Dermis blood vessel endothelial cell (primary cell): ENCODE results near the gene DMD. TPM values are rescaled to one million over a fixed set of nuclear protein-coding genes. Genes with fewer than 3 reads are reported as not detected.
"Not testable (repeated sequence)": the region's sequence is repeated elsewhere in the genome, so short reads cannot be mapped to it uniquely, and the experiment has no call there.

ENCODE experiments used
- DNase-seq: peaks from one replicate; pipeline ENCODE4 v3.0.0; 2010
- total RNA-seq: library from RNA; depleted of rRNA; stranded (reverse); fragments of >200 nt; gene quantifications from 2 replicates; pipeline ENCODE4 v1.2.3, GENCODE V29; 2014

The DMD gene
- total RNA-seq, 1 donor from 2014 or later: 2.4 TPM

DNA sequence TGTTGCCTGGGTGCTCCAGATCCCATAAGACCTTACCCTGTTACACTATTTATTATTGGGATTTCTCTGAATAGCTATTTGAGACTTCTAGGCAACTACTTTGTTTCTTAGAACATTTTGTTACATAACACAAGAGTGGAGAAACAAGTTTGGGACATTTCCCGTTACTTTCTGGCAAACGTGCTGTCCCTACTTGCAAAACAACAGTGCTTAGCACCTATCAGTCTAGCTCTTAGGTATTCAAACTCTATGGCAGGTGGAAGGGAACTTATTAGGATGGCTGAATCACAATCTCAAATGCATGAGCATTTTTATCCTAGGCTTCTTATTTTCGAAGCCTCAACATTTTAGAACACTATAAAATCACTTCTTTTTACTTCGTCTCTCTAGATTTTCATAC lies 613.6 kb downstream of the DMD start:
- DNase-seq: no peak

DNA sequence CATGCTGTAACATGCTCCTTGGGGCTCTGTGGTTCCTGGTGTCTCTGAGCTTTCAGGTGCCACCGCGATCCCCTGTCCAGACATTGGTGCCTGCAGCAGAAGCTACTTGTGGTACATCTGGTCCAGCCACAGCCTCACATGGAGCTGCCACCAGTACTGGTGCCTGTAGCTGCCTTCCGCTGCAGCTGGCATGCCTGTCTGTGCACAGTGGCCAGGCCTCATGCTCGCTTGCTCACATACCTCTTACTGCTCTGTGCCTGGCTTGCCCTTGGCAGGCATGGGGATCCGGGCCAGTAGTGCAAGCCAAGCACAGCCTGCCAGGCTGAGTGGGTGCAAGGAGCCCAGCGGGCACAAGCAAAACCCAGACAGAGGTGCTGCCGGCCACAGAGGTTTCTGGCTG lies 618.6 kb downstream of the DMD start:
- no peak for DNase-seq

DNA sequence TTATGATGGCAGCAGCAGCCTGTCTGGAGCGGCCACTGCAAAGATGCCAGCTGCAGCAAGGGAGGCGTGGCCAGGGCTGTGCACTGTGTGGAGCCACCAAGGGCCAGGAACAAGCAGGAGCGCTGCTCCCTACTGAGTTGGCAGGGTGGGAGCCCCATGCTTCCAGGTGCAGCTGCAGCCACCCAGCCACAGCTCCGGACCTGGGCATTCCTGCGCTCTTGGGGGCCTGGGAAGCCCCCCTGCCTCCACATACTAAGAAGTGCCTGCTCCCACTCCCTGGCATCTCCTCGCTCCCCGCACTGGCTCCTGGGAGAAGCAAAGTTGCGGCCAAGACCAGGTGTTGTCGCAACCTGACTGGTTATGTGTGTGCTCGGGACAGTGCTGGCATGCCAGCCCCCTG lies 619.8 kb downstream of the DMD start:
- no peak for DNase-seq

DNA sequence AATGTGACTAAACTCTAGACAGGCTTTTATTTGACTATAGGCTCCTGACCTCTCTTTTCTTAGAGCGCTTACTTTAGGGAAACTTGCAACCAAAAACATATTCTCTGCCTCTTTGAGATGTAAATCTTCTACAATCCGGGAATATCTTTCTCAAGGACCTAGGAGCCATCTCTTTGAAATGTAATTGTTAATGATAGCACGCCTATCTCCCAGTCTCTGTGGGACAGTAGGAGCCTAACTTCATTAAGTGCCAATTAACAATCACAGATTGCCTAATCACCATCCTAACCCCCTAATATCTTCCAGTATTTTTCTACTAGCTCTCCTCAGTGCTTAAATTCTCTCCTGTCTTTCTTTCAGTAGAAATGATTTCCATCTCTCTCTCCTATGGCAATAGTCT lies 628.6 kb downstream of the DMD start:
- no peak for DNase-seq

DNA sequence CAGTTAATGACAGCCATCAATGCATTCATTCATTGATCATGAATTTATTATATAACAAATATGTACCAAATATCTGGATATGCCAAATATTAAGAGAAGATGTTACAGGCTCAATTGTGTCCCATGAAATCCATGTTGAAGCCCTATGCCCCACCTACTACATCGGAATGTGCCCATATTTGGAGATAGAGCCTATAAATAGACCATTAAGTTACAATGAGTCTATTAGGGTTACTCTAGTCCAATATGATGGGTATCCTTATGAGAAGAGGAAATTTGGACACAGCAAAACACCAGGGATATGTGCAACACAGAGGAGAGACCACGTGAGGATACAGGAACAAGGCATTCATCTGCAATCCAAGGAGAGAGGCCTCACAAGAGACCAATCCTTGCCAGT lies 634.5 kb downstream of the DMD start:
- no peak for DNase-seq

DNA sequence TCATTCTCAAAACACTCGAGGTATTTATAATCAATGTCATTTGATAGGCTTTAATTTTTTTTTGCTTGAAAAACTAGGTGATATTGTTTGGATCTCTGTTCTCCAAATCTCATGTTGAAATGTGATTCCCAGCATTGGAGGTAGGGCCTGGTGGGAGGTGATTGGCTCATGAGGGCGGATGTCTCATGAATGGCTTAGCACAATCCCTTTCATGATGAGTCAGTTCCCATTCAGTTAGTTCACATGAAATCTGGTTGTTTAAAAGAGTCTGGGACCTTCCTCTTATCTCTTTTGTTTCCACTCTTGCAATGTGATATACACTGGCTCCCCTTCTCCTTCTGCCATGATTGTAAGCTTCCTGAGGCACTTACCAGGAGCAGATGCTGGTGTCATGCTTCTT lies 638.7 kb downstream of the DMD start:
- no peak for DNase-seq

DNA sequence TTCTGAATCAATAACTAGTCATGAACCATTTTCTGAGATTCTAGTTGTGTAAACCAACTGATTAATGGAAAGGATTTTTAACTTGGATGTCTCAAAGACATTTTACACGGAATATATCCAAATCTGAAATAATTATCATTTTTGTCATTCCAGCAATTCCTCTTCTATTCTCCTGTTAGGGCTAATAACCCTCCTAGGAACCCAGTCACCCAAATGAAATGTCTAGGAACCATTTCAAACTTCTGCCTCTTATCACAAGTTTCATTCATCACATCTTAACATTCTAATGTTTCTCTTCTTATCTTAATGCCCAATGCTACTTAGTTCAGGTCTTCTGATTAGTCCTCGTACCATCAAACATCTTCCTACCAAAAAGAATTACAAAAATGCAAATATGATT lies 639.8 kb downstream of the DMD start:
- DNase-seq: no peak

DNA sequence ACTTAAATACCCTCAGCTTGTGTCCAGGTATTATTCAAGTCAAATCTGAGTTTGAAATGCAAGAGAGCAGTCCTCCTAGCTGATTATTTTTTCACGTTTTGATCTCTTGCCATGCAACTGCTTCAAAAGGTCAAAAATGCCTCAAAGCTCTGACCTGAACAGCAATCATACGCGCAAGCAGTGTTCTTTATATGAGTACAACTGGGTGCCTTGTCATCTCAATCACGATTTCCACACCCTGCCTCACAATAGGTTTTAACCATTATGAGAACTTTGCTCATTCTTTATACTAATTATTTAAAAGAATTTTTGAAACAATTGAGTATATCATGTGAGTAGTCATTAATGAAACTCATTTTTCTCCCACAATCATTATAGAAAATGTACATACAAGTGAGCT lies 649.1 kb downstream of the DMD start:
- DNase-seq: no peak

DNA sequence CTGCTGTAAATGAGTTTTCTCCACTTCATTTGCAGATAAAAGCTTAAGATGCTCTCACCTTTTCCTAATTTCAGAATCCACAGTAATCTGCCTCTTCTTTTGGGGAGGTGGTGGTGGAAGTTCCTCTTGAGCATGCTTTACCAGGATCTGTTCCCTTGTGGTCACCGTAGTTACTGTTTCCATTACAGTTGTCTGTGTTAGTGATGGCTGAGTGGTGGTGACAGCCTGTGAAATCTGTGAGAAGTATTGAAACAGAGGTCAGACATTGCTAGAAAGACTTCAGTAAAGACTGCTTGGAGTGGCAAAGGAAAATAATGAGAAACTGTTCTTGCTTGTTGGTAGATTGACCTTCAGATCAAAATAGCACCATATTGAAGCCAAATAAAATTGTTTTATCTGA lies 666.2 kb downstream of the DMD start:
- DNase-seq: no peak

DNA sequence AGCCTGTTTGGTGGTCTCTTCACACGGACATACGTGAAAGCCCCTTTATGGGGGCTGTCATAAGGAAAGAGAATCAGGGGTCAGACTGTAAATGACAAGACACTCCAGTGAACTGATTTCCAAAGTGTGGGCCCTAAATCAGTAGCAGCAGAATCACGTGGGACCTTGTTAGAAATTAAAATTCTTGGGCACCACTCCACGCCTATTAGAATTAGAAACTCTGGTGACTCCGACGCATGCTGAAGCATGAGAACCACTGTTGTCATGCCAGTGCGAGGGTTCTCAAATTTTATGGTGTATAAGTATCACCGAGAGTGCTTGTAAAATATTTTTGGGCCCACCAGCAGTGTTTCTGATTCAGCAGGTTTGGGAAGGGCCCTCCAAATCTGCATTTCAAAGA lies 672.8 kb downstream of the DMD start:
- DNase-seq: no peak

DNA sequence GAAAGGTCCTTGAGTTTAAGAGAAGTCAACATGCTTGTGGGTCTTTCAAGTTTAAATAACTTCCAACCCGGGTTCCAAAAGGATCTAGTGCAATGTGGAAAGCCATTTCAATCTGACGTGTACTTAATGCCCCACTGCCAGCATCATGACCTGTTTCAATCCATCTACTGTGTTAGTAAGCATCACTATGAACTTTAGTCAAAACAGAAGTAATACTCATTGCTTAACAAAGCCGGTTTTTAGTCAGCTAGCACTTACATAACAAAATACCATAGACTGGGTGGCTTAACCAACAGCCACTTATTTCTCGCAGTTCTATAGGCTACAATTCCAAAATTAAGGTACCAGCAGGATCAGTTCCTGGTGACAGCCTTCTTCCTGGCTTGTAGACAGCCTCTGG lies 677.5 kb downstream of the DMD start:
- DNase-seq: no peak

DNA sequence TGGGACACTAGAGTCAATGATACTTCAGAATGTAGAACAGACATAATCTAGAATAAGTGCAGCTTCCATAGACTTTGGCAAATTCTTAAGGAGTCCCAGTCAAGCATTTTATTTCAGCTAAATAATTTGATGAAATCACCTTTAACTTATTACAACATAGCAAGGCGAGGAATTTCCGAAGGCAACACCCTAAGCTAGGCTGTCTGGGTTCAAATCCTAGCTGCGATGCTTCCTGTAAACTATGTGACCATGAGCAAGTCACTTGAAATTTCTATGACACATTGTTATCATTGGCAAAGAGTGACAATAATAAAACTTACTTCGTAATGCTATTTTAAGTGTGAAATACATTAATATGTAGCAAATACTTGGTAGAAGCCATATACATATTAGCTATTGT lies 679.1 kb downstream of the DMD start:
- no peak for DNase-seq

DNA sequence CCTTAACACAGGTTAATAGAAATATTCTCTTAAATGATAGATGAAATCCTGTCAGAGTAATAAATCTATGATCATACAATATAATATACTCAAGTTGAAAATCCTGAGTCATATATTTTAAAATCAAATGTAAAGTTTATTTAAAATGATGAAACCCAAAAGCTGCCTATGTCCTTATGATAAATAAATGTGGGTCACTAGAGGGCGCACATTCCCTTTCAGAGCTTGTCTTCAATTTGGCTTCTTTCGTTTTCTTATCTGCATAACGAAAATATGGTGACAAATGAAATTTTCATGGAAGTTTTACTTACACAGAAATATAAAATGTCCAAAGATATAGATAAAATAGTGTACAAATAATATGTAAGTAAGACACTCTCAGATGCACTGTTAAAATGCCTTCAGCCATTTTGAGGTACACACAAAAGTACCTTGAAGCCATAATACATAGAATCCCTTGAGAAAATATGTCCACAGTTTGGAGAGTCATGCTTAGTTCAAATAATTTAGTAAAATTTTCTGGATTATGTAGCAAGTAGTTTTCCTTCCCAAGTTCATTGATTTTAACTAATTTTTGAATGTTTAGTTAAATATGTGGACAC lies 680.4 kb downstream of the DMD start:
- peak; percentile 43 for DNase-seq

DNA sequence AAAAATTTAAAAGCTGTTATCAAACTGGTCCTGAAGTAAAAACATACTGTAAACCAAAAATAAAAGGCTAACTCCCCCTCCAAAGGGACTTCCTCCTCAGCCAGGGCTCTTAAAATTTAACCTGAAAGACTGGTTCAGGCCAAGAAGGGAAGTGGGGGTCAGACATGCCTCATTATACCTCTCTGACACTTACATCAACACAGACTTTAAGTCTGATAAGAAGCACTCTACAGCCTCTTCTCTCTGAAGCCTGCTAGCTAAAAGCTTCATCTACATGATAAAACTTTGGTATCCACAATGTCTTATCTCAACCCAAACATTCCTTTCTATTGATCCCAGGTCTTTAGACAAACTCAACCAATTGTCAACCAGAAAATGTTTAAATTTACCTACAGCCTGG lies 682.9 kb downstream of the DMD start:
- not testable (repeated sequence) for DNase-seq

DNA sequence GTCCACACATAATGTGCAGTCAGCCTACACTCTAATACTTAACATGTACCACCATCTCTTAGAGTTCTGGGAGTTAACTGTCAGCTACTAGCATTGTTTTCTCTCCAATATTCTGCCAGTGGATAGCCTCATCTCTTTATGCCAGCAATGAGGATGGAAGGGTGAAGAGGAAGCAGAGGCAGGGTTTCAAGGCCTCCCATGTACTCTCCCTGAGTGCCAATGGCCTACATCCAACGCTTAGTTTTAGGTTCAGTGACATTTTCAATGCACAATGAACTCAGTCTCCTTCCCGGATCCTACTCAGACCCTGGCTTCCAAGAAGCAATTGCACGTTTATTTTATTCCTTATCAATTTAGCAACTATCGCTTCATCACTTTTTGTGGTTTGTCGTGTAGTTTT lies 686.1 kb downstream of the DMD start:
- no peak for DNase-seq

DNA sequence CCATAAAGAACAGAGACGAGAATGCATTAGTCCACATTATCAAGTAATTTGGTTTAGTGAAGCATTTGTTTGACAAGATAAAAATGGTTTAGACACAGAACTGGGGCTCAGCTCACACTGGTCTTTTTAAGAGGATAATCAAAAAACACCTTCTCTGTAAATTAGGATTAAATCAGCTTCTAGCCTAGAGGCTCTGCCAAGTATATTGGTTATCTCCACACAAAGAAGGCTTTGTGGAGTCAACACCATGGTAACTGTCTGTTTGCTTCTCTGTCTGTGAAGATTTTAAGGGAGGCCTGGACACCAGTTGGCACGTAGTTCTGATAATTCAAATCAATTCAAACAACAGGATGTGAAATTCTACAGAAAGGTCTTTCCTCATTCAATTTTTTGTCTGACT lies 687.0 kb downstream of the DMD start:
- no peak for DNase-seq

DNA sequence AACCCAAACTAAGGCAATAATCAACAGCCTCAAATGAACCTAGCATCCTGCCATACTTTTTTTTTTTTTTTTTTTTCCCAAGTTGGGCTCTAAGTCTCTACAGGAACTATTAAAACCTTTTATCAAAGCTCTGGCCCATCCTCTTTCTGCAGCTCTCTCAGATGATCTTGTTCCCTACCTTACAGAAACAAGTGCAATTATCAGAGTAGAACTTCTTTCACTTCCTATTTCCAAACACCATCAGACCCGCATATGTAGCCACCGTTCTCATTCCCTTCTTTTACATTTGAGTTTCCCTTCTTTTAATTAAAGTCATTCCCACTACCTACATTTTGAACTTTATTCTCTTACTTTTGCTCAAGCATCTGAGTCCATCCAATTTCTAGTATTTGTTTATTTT lies 690.6 kb downstream of the DMD start:
- no peak for DNase-seq

DNA sequence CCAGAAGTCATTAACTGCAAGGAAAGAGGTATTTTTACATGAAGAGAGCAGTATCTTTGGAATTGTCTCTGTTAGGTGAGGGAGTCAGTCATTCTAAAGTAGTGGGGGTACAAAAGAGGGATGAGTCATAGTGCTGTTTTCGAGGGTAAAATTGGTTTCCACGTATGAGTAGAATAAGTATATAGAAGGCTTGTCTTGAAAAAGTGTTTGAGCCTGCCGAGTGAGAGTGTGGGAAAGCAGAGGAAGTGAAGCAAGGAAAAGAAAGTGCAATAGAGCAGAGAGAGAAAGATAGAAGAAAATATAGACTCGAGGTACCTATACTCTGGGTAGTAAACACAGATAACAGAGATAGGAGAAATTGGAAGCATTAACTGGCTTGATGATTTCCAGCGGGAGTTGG lies 696.4 kb downstream of the DMD start:
- no peak for DNase-seq

DNA sequence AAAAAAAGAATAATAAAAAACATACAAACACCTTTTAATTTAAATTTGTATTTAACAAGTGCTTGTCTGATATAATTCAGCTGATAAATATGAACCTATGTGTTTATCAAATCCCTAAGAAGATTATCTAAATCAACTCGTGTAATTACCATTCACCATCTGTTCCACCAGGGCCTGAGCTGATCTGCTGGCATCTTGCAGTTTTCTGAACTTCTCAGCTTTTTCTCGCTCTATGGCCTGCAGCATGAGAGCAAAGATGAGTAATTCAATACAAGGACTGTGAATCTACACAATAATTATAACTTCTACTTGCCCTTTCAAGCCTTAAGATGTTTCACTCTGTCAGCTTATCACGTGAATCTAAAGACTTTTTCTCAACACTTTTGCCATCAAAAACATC lies 709.7 kb downstream of the DMD start:
- DNase-seq: no peak

DNA sequence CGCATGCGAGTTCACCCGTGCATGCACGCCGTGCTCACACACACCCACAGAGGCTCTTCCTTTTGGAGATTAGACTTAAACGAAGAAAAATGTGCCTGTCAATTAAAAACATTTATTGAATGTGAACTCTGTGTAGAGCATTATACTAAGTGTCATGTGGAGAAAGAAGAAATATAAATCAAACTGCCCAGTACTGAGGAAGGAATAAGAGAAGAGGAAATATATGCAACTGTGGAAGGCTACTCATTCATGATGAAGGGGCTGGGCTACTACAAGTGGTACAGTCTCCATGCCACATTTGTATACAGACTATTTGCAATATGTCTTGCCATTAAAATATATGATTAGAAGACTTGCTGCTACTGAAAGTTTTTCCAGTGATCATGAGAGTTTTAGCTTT lies 714.7 kb downstream of the DMD start:
- DNase-seq: no peak

DNA sequence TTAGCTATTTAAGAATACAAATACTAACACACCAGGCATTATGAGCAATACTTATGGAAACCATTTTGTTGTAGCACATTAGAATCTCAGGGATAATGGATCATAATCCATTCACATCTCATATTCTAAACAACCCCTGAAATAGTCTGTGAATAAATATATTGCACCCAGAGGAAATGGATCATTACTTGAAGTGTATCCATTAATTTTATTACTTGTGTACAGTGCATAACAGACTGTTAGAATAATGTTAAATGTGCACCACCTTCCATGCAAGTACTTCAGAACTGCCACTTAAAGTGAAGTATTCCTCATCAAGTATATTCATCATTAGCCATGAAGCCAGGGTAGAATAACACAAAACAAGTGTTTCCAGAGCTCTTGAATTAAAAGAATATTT lies 715.5 kb downstream of the DMD start:
- no peak for DNase-seq

DNA sequence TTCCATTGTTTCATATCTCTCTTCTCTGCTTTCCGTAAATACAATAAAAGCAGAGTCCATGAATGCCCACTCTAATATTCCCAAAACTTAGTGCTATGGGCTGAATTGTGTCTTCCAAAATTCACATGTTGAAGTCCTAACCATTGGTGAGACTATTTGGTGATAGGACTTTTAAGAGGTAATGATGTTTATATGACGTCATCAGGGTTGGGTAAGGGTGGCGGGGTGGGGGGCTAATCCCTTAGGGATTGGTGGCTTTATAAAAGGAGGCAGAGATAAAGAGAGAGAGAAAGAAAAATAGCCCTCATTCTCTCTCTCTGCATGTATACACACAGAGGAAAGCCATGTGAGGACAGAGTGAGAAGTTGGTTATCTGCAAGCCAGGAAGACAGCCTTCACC lies 722.2 kb downstream of the DMD start:
- DNase-seq: no peak

DNA sequence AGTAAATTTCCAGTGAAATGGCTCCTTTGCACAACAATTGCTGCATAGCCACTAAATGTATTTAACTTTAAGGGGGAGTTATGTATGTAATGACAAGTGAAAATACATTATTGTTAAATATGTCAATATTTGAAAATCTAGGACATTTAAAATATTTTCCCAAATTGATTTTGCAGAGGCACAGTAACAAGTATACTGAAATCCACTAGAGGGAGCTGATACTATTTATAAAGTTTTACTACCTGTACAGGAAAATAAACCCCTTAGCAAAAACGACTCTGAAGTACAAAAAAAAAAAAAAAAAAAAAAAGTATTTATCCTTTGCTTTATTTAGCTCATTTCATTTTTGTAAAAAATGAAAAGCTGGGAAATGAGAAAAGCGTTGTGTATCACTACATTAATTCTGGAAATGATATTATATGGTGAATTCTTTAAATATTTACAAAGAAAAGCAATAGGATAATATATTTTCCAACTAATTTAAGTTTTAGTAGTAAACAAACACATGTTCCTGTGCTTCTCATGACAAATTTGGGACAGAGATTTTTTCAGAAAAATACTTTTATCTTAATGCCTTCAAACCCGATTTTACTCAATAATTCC lies 727.7 kb downstream of the DMD start:
- no peak for DNase-seq

DNA sequence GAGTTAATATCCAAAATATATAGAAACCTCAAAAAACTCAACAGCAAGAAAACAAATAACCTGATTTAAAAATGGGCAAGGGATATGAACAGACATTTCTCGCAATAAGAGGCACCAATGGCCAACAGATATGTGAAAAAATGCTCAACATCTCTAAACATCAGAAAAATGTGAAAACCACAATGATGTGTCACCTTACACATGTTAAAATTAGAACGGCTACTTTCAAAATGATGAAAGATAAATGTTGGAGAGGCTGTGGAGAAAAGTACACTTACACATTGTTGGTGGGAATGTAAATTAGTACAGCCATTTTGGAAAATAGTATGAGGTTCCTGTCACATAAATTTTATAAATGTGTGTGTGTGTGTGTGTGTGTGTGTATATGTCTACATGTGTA lies 731.3 kb downstream of the DMD start:
- DNase-seq: no peak

DNA sequence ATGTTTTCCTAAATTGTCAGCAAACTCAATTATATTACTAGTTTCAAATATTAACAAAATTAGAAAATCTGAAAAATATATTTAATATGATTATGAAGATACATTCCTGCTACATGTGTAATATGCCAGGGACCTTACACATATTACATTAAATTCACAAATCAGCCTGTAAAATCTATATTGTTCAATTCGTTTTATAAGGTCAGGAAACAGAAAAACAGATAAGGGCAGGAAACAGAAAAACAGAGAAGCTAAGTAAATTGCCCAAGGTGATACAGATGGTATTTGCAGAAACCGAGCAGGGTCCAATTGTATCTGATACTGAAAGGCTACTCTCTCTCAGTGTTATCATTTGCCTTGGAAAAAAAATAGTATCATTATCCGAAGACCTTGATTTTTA lies 739.0 kb downstream of the DMD start:
- no peak for DNase-seq
